GM19467 (cell line): Measurements from ENCODE around the gene USP8.
"Not testable (repeated sequence)": the region's sequence is repeated elsewhere in the genome, so short reads cannot be mapped to it uniquely, and the experiment has no call there.

ENCODE experiments used
- ATAC-seq: cut with Tn5 transposase; IDR thresholded peaks from one replicate; pipeline ENCODE4 v1.9.1; 2021; ENCODE audit warnings: mild to moderate bottlenecking, moderate library complexity; ENCODE audit not compliant: unreplicated experiment

Gene USP8

DNA sequence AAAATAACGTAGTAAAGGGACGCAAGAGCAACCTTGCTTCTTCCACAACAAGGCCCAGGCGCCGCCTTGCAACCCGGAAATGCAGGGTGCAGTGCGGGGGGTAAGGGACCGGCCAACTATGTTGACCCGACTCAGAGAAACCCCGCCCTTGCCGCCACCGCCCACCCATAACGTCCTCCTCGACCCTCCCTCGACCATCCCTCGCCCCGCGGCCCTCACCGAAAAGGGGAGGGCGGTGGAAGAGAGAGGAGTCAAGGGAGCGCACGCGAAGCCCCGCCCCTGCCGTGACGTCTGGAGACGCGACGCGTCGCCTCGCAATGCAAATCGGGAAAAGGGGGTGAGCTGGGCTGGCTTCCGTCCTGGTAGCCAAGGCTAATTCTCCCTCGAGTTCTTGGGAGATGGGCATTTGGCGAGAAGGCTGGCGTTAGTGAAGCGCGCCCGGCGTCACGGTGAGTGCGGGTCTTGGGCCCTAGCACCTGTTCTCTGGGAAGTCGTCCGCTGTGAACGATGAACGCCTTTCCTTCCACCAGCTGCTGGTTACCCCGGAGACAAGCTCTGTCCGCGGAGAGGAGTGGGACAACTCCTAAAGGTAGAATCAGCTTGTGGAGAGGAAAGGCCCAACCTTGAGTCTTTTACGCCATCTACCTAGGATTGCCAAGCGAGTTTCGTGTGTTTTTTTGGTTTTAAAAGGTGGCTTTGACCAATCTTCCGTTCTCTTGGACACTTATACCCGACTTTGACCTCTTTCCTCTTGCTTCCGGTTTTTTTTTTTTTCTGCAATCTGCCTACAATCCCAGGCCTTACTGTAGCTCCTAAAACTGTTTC lies at the start of gene USP8:
Gene USP8, plus strand, starts transcription at position 340 of the 825 bp plus-strand sequence. CDS start 14,669 bp downstream, outside the sequence.
- ATAC-seq: peak; percentile 89

- peak; percentile 93 for ATAC-seq
Observed at GRCh38 chr15:50377867-50378751, 46.1 kb upstream of the USP8 start.

- no peak for ATAC-seq
Observed at GRCh38 chr15:50378776-50379175, 45.4 kb upstream of the USP8 start.

- not testable (repeated sequence) for ATAC-seq
Observed at GRCh38 chr15:50379413-50379812, 44.8 kb upstream of the USP8 start.

GRCh38 chr15:50380089-50380488 lies 44.1 kb upstream of the USP8 start:
- ATAC-seq: no peak

DNA sequence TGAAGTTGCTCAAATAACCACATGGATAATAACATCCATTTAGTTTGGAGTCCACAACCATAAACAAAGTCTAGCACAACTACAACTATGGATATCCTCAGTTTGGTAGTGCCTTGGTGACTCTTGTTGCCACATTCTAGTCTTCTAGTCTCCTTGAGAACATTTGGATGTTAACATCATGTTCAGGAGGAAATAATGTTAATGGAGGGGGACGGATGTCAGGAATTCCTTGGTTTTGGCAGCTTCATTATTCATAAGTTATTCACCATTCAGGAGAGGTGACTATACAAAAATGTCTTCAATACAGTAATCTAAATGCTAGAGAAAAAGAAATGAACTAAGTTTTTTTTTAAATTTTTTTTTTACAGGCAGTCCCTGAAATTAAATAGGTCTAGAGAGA lies 42.8 kb upstream of the USP8 start:
- ATAC-seq: no peak

DNA sequence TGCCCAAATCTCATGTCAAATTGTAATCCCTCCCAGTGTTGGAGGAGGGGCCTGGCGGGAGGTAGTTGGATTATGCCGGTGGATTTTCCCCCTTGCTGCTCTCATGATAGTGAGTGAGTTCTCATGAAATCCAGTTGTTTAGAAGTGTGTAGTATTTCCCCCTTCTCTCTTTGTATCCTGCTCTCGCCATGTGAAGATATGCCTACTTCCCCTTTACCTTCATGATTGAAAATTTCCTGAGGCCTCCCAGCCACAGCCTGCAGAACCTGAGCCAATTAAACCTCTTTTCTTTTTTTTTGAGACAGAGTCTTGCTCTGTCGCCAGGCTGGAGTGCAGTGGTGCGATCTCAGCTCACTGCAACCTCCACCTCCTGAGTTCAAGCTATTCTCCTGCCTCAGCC lies 41.8 kb upstream of the USP8 start:
- ATAC-seq: not testable (repeated sequence)

DNA sequence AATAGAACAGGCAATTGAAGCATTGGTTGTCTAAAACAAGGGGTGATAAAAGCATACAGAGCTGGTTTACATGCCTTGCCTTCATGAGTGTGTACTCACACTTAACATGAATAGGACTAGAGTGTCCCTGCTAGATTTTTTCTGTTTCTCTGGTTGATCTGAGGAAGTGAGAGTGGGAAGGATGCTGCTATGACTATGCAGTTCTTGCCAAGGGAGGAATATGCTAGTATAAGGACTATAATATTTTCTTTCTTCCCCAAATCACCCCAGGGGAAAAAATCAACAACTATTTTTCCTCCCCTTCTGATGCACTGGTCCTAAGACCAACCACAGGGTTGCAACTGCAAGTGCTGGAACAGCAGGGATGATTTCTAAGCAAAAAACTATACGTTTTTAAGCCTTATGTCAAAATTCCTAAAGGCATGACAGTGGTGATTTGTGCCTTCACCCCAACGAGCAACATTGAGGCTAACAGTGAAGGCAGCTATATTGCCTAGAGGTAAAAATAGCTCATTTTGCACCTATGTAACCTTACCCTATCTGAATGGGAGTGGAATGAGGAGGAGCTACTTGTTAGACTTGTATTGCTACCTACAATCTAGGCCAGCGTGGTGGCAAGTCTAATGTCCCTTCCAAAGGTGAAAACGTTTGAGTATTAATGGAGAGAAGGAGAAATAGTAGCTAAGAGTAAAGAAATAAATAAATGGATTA lies 33.5 kb upstream of the USP8 start:
- ATAC-seq: peak; percentile 90

DNA sequence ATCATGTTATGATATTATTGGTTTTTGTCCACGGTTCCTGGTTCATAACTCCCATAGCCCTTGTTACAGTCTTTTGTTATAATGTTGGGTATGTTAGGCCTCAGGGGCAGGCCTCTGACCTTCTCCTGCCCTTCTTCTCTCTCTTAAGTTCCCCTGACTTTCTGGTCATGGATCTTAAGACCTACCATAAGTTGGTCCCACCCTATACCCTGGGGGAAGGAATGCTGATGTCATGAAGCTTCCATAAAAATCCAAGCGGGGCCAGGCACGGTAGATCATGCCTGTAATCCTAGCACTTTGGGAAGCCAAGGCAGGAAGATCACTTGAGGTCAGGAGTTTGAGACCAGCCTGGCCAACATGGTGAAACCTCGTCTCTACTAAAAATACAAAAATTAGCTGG lies 32.6 kb upstream of the USP8 start:
- not testable (repeated sequence) for ATAC-seq

DNA sequence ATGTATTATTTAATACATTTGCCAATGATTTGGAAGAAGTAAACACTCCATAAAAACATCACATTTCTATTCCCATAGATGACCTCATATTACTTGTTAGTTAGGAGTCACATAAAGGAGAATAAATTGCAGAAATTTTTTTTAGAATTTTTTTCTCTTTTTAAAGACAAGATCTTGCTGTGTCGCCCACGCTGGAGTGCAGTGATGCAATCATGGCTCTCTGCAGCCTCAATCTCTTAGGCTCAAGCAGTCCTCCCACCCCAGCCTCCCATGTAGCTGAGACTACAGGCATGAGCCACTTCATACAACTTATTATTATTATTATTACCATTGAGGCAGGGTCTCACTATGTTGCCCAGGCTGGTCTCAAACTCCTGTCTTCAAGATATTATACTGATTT lies 12.3 kb upstream of the USP8 start:
- no peak for ATAC-seq

DNA sequence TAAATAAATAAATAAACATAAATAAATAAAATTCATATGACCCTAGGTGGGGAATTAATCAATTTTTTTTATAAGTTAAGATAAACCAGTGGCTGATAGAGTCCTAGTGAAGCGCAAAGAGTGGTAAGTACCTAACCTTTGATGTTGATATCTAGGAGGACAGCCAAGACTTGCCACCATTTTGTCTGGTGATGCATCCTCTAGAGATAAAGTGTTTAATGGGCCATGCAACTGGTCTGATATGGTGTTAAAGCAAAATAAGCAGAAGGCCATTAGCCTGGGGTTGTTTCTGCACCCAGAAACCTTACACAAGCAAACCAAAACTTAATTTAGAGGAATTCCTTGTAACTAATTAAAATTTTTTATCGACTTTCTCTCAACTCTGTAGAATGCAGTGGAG lies 9.6 kb upstream of the USP8 start:
- ATAC-seq: no peak

DNA sequence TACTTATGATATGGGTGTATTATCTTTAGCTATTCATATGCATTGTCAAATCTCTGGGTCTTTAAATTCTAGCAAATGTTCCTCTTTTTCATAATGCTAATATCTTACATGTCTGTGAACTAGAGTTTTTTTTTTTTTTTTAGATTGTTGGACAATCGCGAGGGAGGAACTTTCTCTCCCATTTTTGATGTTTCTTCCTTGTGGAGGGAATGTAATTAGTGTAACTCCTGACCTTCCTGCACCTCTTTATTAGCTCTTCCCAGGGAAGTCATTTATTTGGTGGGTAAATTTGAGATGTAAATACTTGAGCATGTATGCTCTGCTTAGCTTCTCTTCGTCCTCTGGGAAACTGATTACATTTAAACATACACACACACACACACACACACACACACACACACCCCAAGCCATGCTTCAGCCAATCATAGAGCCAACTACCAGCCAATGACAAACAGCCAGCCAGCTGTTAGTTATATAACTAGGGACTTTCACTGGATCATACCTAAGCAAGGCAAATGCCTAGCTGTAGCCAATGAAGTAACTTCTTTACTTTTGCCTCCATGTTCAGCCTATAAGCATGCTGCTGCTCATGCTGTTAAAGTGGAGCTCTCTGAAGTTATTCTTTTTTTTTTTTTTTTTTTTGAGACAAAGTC lies 8.3 kb upstream of the USP8 start:
- no peak for ATAC-seq

DNA sequence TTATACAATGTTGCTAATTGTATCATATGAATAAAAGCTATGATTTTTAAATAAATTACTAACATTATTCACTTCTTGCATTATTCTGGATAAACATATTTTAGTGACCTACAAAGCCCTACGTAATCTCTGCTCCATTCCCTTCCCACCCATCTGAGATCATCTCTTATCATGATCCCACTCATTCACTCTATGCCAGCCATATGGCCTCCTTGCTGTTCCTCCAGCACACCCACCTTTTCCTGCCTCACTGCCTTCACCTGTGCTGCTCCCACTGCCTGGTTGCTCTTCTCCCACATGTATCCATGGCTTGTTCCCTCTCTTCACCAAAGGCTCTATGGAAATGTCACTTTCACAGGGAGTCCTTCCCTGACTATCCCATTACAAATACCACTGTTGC lies 7.3 kb upstream of the USP8 start:
- ATAC-seq: no peak

DNA sequence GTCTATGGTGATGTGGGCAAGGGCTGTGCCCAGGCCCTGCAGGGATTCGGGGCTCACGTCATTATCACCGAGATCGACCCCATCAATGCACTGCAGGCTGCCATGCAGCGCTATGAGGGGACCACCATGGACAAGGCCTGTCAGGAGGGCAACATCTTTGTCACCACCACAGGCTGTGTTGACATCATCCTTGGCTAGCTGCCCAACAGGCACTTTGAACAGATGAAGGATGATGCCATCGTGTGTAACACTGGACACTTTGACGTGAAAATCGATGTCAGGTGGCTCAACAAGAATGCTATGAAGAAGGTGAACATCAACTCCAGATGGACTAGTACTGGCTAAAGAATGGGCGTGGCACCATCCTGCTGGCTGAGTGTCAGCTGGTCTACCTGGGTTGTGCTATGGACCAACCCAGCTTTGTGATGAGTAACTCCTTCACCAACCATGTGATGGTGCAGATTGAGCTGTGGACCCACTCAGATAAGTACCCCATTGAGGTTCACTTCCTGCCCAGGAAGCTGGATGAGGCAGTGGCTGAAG lies 6.1 kb upstream of the USP8 start:
- ATAC-seq: no peak

DNA sequence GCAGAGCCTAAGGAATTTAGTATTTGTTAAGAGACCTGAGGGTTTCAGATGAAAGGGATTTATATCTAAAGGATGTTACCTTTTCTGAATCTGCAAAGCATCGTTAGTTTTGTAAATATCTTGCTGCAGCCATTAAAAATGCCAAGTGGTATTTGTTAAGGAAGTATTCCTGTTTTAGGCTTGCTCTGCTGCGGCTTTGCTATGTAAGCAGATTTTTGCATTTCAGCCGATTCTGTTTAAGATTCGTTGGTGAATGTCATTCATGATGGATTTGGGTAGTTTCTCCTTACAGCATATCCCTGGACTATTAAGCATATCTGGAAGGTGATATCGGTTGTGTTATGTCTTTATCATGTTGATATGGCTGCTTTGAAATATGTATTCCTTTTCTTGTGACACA lies 1.0 kb downstream of the USP8 start:
- ATAC-seq: no peak

GRCh38 chr15:50425678-50426246 lies 1.6 kb downstream of the USP8 start:
- ATAC-seq: not testable (repeated sequence)

GRCh38 chr15:50426428-50426827 lies 2.2 kb downstream of the USP8 start:
- ATAC-seq: no peak

GRCh38 chr15:50431204-50431603 lies 7.0 kb downstream of the USP8 start:
- ATAC-seq: no peak

GRCh38 chr15:50432230-50432629 lies 8.0 kb downstream of the USP8 start:
- no peak for ATAC-seq

DNA sequence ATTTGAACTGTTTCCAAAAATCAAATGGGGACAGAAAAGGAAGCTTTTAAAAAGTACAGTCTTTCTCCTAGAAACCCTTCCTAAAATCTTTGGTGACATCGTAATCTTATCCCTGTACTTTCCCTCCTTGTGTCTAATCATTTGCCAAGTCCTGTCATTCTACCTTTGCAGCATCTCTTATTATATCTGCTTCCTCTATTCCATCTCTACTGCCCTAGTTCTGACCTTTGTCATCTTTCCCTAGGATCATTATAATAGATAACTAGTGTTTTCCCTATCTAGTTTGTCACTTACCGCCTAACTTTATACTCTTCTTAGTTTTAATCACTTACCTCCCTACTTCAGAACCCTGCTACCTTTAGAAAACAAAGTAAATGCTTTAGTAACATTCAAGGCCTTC lies 11.6 kb downstream of the USP8 start:
- no peak for ATAC-seq
